H4 (cell line): ENCODE results near the gene GON4L. TPM values are rescaled to one million over a fixed set of nuclear protein-coding genes. Genes with fewer than 3 reads are reported as not detected.
"Not testable (repeated sequence)": the region's sequence is repeated elsewhere in the genome, so short reads cannot be mapped to it uniquely, and the experiment has no call there.

ENCODE experiments used
- DNase-seq: peaks from one replicate; pipeline ENCODE4 v3.0.0-alpha.2; 2015; ENCODE audit warnings: low spot score
- total RNA-seq: library from RNA; depleted of rRNA; stranded (reverse); fragments of >200 nt; shearing (Covaris generic); gene quantifications from 2 replicates; pipeline ENCODE4 v1.2.3, GENCODE V29; 2014

GON4L gene
- total RNA-seq, 1 experiment from 2014 or later = 11.0 TPM

DNA sequence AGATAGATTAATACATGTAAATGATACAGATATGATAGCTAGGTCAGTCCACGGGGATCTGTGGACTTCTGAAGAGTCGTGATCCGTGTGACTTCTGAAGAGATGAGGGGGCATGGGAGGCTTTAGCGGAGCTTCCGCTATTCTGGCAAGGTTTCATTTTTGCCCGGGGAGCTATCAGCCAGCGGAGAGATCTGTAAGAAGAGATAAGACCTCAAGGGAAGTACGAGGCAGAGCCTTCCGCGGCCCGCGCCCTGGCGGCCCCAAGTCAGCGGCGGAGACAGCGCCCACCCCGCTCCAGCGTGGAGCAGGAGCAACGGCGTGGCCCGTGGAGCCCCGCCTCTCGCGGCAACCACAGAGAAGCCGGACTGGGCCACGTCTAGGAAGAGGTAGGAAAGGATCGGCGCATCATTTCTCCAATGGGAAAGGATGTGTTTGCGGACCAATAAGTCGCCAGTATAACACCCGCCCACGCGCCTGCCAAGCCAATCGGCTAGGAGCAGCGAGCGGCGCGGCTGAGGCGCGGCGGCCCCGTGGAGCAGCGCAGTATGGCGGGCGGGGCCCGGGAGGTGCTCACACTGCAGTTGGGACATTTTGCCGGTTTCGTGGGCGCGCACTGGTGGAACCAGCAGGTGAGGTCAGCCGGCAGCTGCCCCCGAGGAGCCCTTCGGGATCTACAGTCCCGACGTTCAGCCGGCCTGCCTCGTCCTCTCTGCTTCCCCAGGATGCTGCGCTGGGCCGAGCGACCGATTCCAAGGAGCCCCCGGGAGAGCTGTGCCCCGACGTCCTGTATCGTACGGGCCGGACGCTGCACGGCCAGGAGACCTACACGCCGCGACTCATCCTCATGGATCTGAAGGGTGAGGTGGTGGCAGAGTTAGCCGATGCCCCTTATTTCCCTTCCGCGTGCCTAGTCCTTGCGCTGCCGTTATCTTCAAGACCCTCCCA, 111.5 kb downstream of the GON4L start:
- DNase-seq = peak; percentile 97

DNA sequence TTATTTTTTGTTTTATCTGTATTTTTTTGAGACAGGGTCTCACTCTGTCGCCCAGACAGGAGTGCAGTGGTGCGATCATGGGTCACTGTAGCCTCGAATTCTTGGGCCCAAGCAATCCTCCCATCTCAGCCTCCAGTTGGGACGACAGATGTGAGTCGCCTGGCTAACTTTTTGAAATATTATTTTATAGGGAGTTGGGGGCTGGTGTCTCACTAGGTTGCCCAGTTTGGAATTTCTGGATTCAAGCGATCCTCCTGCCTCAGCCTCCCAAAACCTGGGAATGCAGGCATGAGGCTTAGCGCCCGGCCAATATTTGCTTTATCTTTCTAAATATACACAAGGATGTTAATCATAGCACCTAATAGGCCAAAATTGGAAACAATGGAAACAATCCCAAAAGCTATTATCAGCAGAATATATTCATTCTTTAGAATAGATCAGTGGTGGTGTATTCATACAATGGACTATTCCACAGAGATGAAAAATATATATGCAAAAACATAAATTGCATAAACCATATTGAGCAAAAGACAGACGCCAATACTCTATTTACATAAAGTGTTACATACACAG, 112.2 kb downstream of the GON4L start:
- no peak for DNase-seq

DNA sequence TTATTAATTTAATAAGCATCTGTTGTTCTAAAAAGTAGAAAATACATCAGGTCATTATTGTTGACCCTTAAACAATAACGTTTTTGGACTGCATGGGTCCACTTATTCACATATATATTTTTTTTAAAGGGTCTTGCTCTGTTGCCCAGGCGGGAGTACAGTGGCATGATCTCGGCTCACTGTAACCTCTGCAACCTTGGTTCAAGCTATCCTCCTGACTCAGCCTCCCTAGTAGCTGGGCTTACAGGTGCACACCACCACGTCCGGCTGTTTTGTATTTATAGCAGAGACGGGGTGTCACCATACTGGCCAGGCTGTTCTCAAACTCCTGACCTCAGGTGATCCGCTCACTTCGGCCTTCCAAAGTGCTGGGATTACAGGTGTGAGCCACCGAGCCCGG, 115.1 kb downstream of the GON4L start:
- DNase-seq = no peak

DNA sequence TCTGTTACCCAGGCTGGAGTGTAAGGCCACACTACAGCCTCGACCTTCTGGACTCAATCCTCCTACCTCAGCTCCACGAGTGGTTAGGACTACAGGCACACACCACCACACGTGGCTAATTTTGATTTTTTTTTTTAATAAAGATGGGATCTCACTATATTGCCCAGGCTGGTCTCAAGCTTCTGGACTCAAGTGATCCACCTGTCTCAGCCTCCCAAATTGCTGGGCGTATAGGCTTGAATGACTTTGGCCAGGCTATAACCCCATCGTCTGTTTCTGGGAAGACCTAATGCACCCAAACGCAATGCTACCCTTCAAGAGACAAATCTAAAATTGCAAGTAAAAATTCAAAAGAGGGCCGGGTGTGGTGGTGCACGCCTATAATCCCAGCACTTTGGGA, 116.0 kb downstream of the GON4L start:
- no peak for DNase-seq

DNA sequence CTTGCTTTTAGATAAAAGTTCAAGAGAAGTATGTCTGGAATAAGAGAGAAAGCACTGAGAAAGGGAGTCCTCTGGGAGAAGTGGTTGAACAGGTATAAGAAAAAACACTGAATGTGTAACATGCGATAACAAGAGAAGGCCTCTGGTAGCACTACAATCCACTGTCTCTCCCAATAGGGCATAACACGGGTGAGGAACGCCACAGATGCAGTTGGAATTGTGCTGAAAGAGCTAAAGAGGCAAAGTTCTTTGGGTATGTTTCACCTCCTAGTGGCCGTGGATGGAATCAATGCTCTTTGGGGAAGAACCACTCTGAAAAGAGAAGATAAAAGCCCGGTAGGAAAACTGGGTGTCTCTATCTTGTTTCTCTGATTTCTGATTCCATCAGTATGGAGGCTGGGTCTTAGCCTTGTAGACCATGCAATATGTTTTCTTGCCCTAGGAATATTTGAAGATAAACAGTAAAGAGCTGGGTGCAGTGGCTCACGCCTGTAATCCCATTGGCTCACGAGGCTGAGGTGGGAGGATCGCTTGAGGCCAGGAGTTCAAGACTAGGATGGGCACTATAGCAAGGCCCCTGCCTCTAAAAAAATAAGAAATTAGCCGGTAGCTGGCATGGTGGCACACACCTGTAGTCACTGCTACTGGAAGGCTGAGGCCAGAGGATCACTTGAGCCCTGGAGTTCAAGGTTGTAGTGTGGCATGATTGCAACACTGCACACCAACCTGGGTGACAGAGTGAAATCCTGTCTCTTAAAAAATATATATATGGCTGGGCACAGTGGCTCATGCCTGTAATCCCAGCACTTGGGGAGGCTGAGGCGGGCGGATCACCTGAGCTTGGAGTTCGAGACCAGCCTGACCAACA, 127.7 kb downstream of the GON4L start:
- peak; percentile 43 for DNase-seq

DNA sequence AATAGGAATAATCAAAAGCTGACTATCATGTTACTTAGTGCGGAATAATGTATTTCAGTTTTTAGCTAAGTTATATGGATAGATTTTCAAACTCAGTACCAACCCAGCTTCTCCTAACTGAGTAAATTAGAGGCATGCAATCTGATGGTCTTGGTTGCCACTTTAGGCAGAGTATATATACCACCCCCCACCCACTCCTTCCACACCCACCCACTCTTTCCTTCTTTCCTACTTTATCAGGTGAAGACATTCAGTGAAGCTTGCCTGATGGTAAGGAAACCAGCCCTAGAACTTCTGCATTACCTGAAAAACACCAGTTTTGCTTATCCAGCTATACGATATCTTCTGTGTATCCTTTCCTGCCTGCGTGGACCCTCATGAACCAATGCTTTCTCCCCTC, 131.9 kb downstream of the GON4L start:
- DNase-seq = no peak

DNA sequence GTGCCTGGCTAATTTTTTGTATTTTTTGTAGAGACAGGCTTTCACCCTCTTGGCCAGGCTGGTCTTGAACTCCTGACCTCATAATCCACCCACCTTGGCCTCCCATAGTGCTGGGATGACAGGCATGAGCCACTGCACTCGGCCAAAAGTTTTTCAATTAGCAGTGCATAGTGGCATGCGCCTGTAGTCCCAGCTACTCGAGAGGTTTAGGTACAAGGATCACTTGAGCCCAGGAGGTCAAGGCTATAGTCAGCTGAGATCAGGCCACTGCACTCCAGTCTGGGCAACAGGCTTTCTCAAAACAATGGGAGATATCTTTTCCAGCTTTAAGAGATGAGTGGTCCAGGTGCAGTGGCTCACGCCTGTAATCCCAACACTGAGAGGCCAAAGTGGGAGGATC, 137.3 kb downstream of the GON4L start:
- no peak for DNase-seq

DNA sequence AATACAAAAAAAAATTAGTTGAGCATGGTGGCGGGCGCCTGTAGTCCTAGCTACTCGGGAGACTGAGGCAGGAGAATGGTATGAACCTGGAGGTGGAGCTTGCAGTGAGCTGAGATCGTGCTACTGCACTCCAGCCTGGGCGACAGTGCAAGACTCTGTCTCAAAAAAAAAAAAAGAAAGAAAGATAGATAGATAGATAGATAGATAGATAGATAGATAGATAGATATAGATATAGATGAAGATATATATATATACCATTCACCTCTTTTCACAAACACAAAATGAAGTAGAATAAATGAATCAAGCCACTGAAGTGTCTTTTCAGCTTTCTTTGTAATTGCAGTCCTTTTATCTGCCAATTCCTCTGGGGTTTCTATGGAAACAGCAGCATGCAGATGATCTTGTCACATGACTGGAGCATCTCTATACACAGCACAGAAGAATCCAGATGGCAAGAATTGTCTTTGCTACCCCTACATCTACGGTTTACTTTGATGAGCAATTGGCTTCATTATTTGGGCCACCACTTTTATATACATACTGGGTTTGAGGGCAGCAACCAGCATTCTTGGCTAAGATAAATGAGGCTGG, 138.4 kb downstream of the GON4L start:
- DNase-seq = not testable (repeated sequence)

DNA sequence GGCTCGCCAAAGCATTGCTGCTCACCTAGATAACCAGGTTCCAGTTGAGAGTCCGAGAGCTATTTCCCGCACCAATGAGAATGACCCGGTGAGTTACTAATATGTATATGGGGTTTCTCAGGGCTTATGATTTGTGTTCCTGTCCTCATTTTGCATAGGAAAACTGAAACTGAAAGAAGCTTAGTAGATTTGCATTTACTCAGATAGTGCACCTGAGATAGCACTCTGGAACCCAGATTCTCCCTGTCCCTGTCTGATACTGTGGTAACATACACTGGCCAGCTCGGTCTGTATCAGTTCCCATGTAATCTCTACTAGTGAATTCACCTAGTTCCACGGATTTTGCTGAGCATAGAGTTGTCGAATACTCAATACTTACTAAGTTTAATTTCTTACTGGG, 140.0 kb downstream of the GON4L start:
- no peak for DNase-seq

DNA sequence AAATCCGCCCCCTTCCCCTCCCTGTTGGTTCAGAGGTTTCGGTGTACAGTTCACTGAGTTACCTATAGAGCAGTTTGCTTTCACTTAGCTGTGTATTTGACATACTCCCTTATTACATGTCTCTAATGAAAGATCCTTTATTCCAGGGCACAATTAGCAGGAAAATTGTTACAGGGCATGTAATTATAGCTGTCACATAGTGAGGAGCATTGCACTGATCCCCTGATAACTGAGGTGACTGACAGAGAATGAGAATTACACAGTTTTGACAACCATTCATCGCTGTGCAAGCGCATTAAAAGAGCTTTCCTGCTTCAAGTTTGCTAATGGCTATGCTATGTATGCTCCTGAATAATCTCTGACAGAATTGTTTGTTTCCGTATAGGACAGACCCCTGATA, 141.2 kb downstream of the GON4L start:
- no peak for DNase-seq

DNA sequence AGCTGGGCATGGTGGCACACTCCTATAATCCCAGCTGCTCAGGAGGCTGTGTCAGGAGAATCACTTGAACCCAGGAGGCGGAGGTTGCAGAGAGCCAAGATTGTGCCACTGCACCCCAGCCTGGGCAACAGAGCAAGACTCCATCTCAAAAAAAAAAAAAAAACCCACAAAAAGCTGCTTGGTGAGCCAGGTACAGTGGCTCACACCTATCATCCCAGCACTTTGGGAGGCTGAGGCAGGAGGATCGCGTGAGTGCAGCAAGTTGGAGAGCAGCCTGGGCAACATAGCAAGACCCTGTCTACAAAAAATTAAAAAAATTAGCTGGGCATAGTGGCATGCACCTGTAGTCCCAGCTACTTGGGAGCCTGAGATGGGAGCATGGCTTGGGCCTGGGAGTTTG, 142.0 kb downstream of the GON4L start:
- DNase-seq = not testable (repeated sequence)

DNA sequence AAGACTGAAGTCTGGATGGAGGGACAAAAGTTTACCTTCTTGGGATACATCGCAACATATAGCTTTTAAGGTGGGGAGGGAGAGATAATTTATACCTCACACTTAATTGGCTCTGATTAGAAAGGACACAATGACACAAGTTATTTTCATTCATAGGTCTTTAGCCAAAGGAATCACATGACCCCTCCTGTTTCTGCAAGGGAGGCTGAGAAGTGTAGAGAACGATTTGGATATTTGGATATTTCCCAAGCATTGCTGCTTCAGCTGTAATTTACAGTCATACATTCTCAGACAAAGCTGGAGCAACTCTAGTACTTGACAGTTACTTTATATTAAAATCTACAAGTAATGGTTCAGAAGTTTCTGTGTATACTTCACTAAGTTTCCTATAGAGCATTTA, 143.9 kb downstream of the GON4L start:
- no peak for DNase-seq

DNA sequence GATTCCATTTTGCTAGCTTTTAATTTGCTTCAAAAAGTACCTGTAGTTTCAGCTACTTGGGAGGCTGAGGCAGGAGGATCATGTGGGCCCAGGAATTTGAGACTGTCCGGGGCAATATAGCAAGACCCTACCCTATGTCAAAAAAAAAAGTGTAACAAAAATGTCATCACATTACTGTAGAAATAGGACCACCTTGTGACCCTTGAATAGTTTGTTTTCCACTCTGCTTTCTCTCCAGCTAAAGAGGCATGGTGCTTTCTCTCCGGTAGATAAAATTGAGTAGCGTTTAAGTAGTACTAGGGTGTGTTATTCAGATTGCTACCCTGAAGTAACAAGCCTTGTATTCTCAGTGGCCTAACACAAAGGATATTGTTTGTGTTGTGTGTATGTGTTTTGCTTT, 144.4 kb downstream of the GON4L start:
- DNase-seq = not testable (repeated sequence)

DNA sequence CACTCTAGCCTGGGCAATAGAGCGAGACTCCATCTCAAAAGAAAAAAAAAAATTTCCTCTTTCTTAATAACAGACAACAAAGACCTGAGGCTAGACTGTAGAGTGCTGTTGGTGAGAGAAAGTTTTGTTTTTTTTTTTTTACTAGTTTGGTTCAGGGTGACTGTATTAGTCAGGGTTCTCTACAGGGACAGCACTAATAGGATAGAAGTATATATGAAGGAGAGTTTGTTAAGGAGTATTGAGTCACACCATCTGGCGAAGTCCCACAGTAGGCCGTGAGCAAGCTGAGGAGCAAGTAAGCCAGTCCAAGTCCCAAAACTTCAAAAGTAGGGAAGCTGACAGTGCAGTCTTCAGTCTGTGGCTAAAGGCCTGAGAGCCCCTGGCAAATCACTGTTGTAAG, 145.6 kb downstream of the GON4L start:
- DNase-seq = not testable (repeated sequence)

DNA sequence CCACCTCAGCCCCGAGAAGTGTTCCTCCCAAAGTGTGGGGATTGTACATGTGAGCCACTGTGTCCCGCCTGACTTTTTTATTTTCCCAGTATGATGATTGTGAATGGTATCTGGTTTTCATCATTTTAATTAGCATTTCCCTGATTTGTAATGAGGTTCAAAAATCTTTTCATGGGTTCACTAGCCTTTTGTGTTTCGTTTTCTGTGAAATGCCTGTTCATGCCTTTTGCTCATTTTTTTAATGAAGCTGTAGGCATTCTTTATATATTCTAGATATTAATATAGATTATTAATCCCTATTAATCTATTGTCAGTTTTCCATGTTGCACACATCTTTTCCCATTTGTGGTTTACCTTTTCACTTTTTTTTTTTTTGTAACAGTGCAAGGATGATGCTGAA, 147.6 kb downstream of the GON4L start:
- no peak for DNase-seq

DNA sequence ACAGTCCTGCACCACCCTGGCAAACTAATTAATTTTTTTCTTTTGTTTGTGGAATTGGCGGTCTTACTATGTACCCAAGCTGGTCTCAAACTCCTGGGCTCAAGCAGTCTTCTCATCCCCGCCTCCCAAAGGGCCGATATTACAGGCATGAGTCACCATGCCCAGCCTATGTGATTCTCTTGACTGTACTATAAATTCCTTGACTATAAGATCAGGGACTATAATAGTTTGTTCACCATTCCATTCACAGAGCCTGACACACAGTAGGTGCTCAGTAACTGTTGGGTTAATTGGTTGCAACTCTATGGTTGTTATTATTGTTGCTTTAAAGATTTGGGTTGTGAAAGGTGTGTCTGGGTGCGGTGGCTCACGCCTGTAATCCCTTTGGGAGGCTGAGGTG, 150.9 kb downstream of the GON4L start:
- peak; percentile 13 for DNase-seq

DNA sequence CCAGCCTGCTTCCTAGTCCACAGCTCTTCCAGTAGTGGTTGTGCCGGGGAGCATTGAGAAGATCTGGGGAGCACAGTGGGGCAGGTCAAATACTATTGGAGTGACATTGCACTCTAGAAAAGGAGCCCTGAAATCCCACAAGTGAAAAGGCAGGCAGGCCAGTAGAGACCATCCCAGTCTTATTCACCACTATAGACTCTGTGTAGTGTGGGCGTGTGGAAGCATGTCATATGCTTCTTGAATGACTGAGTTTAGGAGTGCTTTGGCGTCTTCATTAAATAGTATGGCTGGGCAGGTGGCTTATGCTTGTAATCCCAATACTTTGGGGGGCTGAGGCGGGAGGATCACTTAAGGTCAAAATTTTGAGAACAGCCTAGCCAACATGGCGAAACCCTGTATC, 152.6 kb downstream of the GON4L start:
- DNase-seq = not testable (repeated sequence)

DNA sequence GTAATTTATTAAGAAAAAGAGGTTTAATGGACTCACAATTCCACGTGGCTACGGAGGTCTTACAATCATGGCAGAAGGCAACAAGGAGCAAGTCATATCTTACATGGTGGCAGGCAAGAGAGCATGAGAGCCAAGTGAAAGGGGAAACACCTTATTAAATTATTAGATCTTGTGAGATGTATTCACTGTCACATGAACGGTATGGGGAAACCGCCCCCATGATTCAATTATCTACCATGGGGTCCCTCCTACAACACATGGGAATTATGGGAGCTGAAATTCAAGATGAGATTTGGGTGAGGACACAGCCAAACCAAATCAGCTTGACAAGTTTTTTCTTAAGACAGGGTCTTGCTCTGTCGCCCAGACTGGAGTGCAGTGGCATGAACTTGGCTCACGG, 153.8 kb downstream of the GON4L start:
- no peak for DNase-seq

DNA sequence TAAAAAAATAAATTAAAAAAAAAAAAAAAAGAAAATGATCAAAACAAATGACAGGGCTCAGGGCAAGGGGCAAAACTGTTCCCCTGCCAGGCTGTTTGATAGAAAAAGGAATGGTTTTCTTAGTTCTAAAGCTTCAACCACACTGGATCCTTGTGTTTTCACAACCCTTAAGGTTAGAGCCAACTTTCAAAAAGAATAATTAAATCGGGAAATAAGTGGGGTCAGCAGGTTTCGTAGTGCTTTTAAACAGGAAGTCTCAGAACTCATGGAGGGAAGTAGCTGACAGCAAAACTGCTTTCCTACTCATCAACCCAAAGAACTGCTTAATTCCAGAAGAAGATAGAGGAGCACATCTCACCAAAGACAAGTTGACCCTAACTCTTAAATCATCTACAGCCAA, 155.3 kb downstream of the GON4L start:
- DNase-seq = not testable (repeated sequence)
